ENCODE data around the gene SLC7A6OS. TPM values are rescaled to one million over a fixed set of nuclear protein-coding genes. Genes with fewer than 3 reads are reported as not detected.

Gene SLC7A6OS
- total RNA-seq, 1 donor from 2014 or later: 18.8 TPM

GRCh38 chr16:68269793-68270192 lies 41.0 kb downstream of the SLC7A6OS start:
- intact Hi-C loops (cut with DNase I): no loop called here
- TF ChIP-seq CTCF (IDR thresholded peaks at IDR 0.05): no peak
- Histone ChIP-seq H3K27me3 (no peaks in the 10 kb centered on the region), H3K27ac (no peak overlapping the region), H3K9me3 (no peaks in the 10 kb centered on the region), H3K4me3 (no peak overlapping the region), H3K4me1 (peaks cover 39% of the 10 kb centered on the region), H3K36me3 (peaks cover 14% of the 10 kb centered on the region)
- ATAC-seq (no peak), DNase-seq (no peak)

GRCh38 chr16:68267612-68268405 lies 42.9 kb downstream of the SLC7A6OS start:
- Histone ChIP-seq H3K4me1 (peaks cover 36% of the 10 kb centered on the region), H3K27ac (no peak overlapping the region), H3K9me3 (no peaks in the 10 kb centered on the region), H3K4me3 (no peak overlapping the region), H3K27me3 (no peaks in the 10 kb centered on the region), H3K36me3 (no peaks in the 10 kb centered on the region)
- no peak for TF ChIP-seq CTCF (IDR thresholded peaks at IDR 0.05)
- ATAC-seq (no peak), DNase-seq (no peak)
- intact Hi-C loops (cut with DNase I): no loop called here

- H3K36me3 ChIP-seq: peaks cover 4% of the 10 kb centered on the region
- no peak for TF ChIP-seq CTCF (IDR thresholded peaks at IDR 0.05)
- peak overlapping the region; percentile 93 for H3K27ac ChIP-seq
- DNase-seq (peak; percentile 87), ATAC-seq (peak; percentile 76)
- intact Hi-C loops (cut with DNase I): no loop called here
- H3K4me1 ChIP-seq: peaks cover 19% of the 10 kb centered on the region
- no peaks in the 10 kb centered on the region for H3K27me3 ChIP-seq
- no peaks in the 10 kb centered on the region for H3K9me3 ChIP-seq
- H3K4me3 ChIP-seq: peak overlapping the region; percentile 87
Observed at GRCh38 chr16:68265078-68265920, 45.4 kb downstream of the SLC7A6OS start.

GRCh38 chr16:68264128-68265077 lies 46.3 kb downstream of the SLC7A6OS start, which contains the start of gene SLC7A6:
SLC7A6 (plus strand) TSS chr16:68264526; CDS start chr16:68274727, 10,201 bp downstream.
- Histone ChIP-seq H3K36me3 (peaks cover 13% of the 10 kb centered on the region), H3K4me3 (peak within 1 kb of the TSS; percentile 87), H3K4me1 (peaks cover 19% of the 10 kb centered on the region), H3K27me3 (no peaks in the 10 kb centered on the region), H3K9me3 (no peaks in the 10 kb centered on the region), H3K27ac (peak within 1 kb of the TSS; percentile 93)
- intact Hi-C loops (cut with DNase I): loop anchor here (5.0 kb wide), 1 partner anchor 63 kb away; no protein-coding TSS in a partner anchor
- DNase-seq: peak; percentile 91
- ATAC-seq: peak; percentile 84
- TF ChIP-seq CTCF (IDR thresholded peaks at IDR 0.05): peak; percentile 77

All from upper lobe of right lung (tissue), 1 donor.